ENCODE data around the gene MAP1S.
A peak's percentile ranks its signal among the peaks of the same experiment; 100 is the strongest.

The MAP1S gene

GRCh38 chr19:17726964-17727773, 7.9 kb downstream of the MAP1S start:
- in situ Hi-C loops (cut with HindIII; ENCODE audit: low pct_unique_long_range_greater_than_20kb, low sequenced_read_pairs), result no loop called here
- TF ChIP-seq JUND (IDR thresholded peaks at IDR 0.05; ENCODE audit: low read depth), result no peak

GRCh38 chr19:17727843-17728242, 8.6 kb downstream of the MAP1S start:
- in situ Hi-C loops (cut with HindIII; ENCODE audit: low pct_unique_long_range_greater_than_20kb, low sequenced_read_pairs), result no loop called here
- DNase-seq (ENCODE audit: low read depth in 1 of 2, low spot score in 1 of 2), result no peak
- TF ChIP-seq JUND (IDR thresholded peaks at IDR 0.05; ENCODE audit: low read depth), result no peak

More at GRCh38 chr19:17726964-17727773, 7.9 kb downstream of the MAP1S start:
- DNase-seq (ENCODE audit: low read depth in 1 of 2, low spot score in 1 of 2), result no peak

GRCh38 chr19:17733127-17733526, 13.8 kb downstream of the MAP1S start:
- DNase-seq (ENCODE audit: low read depth in 1 of 2, low spot score in 1 of 2), result no peak
- in situ Hi-C loops (cut with HindIII; ENCODE audit: low pct_unique_long_range_greater_than_20kb, low sequenced_read_pairs), result no loop called here
- TF ChIP-seq JUND (IDR thresholded peaks at IDR 0.05; ENCODE audit: low read depth), result no peak

- DNase-seq (ENCODE audit: low read depth in 1 of 2, low spot score in 1 of 2), result no peak
- in situ Hi-C loops (cut with HindIII; ENCODE audit: low pct_unique_long_range_greater_than_20kb, low sequenced_read_pairs), result no loop called here
- TF ChIP-seq JUND (IDR thresholded peaks at IDR 0.05; ENCODE audit: low read depth), result no peak
Measured at GRCh38 chr19:17734146-17734545, 14.9 kb downstream of the MAP1S start.

- no peak for DNase-seq (ENCODE audit: low read depth in 1 of 2, low spot score in 1 of 2)
- in situ Hi-C loops (cut with HindIII; ENCODE audit: low pct_unique_long_range_greater_than_20kb, low sequenced_read_pairs), result no loop called here
- no peak for TF ChIP-seq JUND (IDR thresholded peaks at IDR 0.05; ENCODE audit: low read depth)
Measured at GRCh38 chr19:17735410-17735809, 16.1 kb downstream of the MAP1S start.

GRCh38 chr19:17737690-17738153, 18.4 kb downstream of the MAP1S start:
- no peak for TF ChIP-seq JUND (IDR thresholded peaks at IDR 0.05; ENCODE audit: low read depth)
- in situ Hi-C loops (cut with HindIII; ENCODE audit: low pct_unique_long_range_greater_than_20kb, low sequenced_read_pairs), result no loop called here

GRCh38 chr19:17739121-17739875, 20.0 kb downstream of the MAP1S start:
- TF ChIP-seq JUND (IDR thresholded peaks at IDR 0.05; ENCODE audit: low read depth), result no peak
- no peak for DNase-seq (ENCODE audit: low read depth in 1 of 2, low spot score in 1 of 2)
- in situ Hi-C loops (cut with HindIII; ENCODE audit: low pct_unique_long_range_greater_than_20kb, low sequenced_read_pairs), result no loop called here

More at GRCh38 chr19:17737690-17738153, 18.4 kb downstream of the MAP1S start:
- DNase-seq (ENCODE audit: low read depth in 1 of 2, low spot score in 1 of 2), result no peak

- TF ChIP-seq JUND (IDR thresholded peaks at IDR 0.05; ENCODE audit: low read depth), result no peak
- in situ Hi-C loops (cut with HindIII; ENCODE audit: low pct_unique_long_range_greater_than_20kb, low sequenced_read_pairs), result no loop called here
Measured at GRCh38 chr19:17741456-17741855, 22.2 kb downstream of the MAP1S start.

GRCh38 chr19:17743874-17744580, 24.7 kb downstream of the MAP1S start:
- peak in 1 of 2 experiments; percentile 21 for DNase-seq (ENCODE audit: low read depth in 1 of 2, low spot score in 1 of 2)
- in situ Hi-C loops (cut with HindIII; ENCODE audit: low pct_unique_long_range_greater_than_20kb, low sequenced_read_pairs), result no loop called here
- TF ChIP-seq JUND (IDR thresholded peaks at IDR 0.05; ENCODE audit: low read depth), result no peak

More at GRCh38 chr19:17741456-17741855, 22.2 kb downstream of the MAP1S start:
- no peak for DNase-seq (ENCODE audit: low read depth in 1 of 2, low spot score in 1 of 2)

GRCh38 chr19:17747205-17748098, 28.2 kb downstream of the MAP1S start:
- TF ChIP-seq JUND (IDR thresholded peaks at IDR 0.05; ENCODE audit: low read depth), result no peak

GRCh38 chr19:17748884-17749638, 29.8 kb downstream of the MAP1S start:
- no peak for TF ChIP-seq JUND (IDR thresholded peaks at IDR 0.05; ENCODE audit: low read depth)
- DNase-seq (ENCODE audit: low read depth in 1 of 2, low spot score in 1 of 2), result no peak
- in situ Hi-C loops (cut with HindIII; ENCODE audit: low pct_unique_long_range_greater_than_20kb, low sequenced_read_pairs), result no loop called here

More at GRCh38 chr19:17747205-17748098, 28.2 kb downstream of the MAP1S start:
- peak; percentile 95 to 96 for DNase-seq (ENCODE audit: low read depth in 1 of 2, low spot score in 1 of 2)
- in situ Hi-C loops (cut with HindIII; ENCODE audit: low pct_unique_long_range_greater_than_20kb, low sequenced_read_pairs), result no loop called here

All from T47D (cell line).